Keratinocyte (primary cell): ENCODE measurements around the gene FLT3. TPM values are rescaled to one million over a fixed set of nuclear protein-coding genes. Genes with fewer than 3 reads are reported as not detected.

ENCODE experiments used
- DNase-seq: peaks from one replicate; pipeline ENCODE4 v3.0.0-alpha.2; 2011; ENCODE audit warnings: low read depth, missing footprints, low spot score
- FAIRE-seq: peaks from 2 replicates; lab custom pipeline; 2011; peaks lifted over from hg19 to GRCh38; lab: Jason Lieb, UNC
- H2AFZ ChIP-seq: 2 replicates; pipeline ENCODE4 v1.6.0; 2012; ENCODE audit warnings: low read length, control low read depth, inconsistent platforms; ENCODE audit not compliant: control insufficient read depth
- H3K27ac ChIP-seq: 2 replicates; pipeline ENCODE4 v1.5.1; 2011; ENCODE audit warnings: low read length; ENCODE audit not compliant: control insufficient read depth, insufficient read depth
- H3K27me3 ChIP-seq: 3 replicates; pipeline ENCODE4 v1.6.0; 2011; ENCODE audit warnings: low read length; ENCODE audit not compliant: control insufficient read depth, insufficient read depth; ENCODE audit errors: extremely low read depth
- H3K36me3 ChIP-seq, 2 experiments: 2 replicates in 1 of 2; 3 replicates in 1 of 2; pipeline ENCODE4 v1.5.1; 2011; ENCODE audit warnings: low read length in 2 of 2, mild to moderate bottlenecking in 1 of 2; ENCODE audit not compliant: control insufficient read depth in 2 of 2, insufficient read depth in 2 of 2; ENCODE audit errors: extremely low read depth in 1 of 2
- H3K4me1 ChIP-seq: 3 replicates; pipeline ENCODE4 v1.5.1; 2011; ENCODE audit warnings: low read length; ENCODE audit not compliant: control insufficient read depth, insufficient read depth; ENCODE audit errors: extremely low read depth
- H3K4me2 ChIP-seq: 3 replicates; pipeline ENCODE4 v1.6.0; 2011; ENCODE audit warnings: low read depth, low read length; ENCODE audit not compliant: control insufficient read depth, insufficient read depth; ENCODE audit errors: extremely low read depth
- H3K4me3 ChIP-seq, 3 experiments: fragments of 200-600 bp in 1 of 3; sonication (generic) in 1 of 3; 2 replicates in 2 of 3; 3 replicates in 1 of 3; pipeline ENCODE4 v1.5.1; 2011 to 2016; ENCODE audit warnings: low read length in 3 of 3, mild to moderate bottlenecking in 3 of 3, control low read depth in 2 of 3, inconsistent platforms in 1 of 3, low read depth in 1 of 3, mixed read lengths in 1 of 3, mixed run types in 1 of 3, moderate library complexity in 1 of 3; ENCODE audit not compliant: control insufficient read depth in 2 of 3, insufficient read depth in 2 of 3; ENCODE audit errors: extremely low read depth in 1 of 3
- H3K79me2 ChIP-seq: 2 replicates; pipeline ENCODE4 v1.6.0; 2012; ENCODE audit warnings: low read length; ENCODE audit not compliant: control insufficient read depth, insufficient read depth
- H3K9ac ChIP-seq: 3 replicates; pipeline ENCODE4 v1.6.0; 2011; ENCODE audit warnings: low read length; ENCODE audit not compliant: control insufficient read depth, insufficient read depth; ENCODE audit errors: extremely low read depth
- H3K9me1 ChIP-seq: 3 replicates; pipeline ENCODE4 v1.6.0; 2011; ENCODE audit warnings: low read length; ENCODE audit not compliant: control insufficient read depth, insufficient read depth; ENCODE audit errors: extremely low read depth
- H3K9me3 ChIP-seq: 2 replicates; pipeline ENCODE4 v1.5.1; 2012; ENCODE audit warnings: low read depth, low read length; ENCODE audit not compliant: control insufficient read depth
- H4K20me1 ChIP-seq: 3 replicates; pipeline ENCODE4 v1.6.0; 2011; ENCODE audit warnings: low read length; ENCODE audit not compliant: control insufficient read depth, insufficient read depth; ENCODE audit errors: extremely low read depth
- CTCF ChIP-seq, 3 experiments: IDR thresholded peaks in 1 of 3; conservative IDR thresholded peaks in 1 of 3; optimal IDR thresholded peaks in 1 of 3; 2 replicates in 2 of 3; 3 replicates in 1 of 3; pipeline versions ENCODE3 to v1.5.1; 2011; ENCODE audit warnings: low read length in 3 of 3, mild to moderate bottlenecking in 3 of 3, moderate library complexity in 2 of 3, control low read depth in 1 of 3, inconsistent platforms in 1 of 3; ENCODE audit not compliant: insufficient read depth in 2 of 3; ENCODE audit errors: extremely low read depth in 1 of 3
- EZH2 ChIP-seq: IDR thresholded peaks from one replicate; pipeline ENCODE4 v1.6.1; 2012; ENCODE audit warnings: inconsistent platforms, mild to moderate bottlenecking, low read length, moderate library complexity
- dilution Hi-C: fragments of 300-500 bp; cut with MboI; formaldehyde crosslinking; loops from one replicate; pipeline ENCODE4 v1.7.0; 2020; ENCODE audit warnings: low sequenced_read_pairs; ENCODE audit not compliant: extremely low pct_ligation_motif_present
- polyA plus RNA-seq, 5 experiments: library from polyadenylated mRNA; depleted of rRNA in 3 of 5; stranded (reverse) in 3 of 5; stranded (forward) in 1 of 5; unstranded in 1 of 5; fragments of >200 nt; gene quantifications; 1 replicate in 1 of 5; 2 replicates in 3 of 5; 3 replicates in 1 of 5; pipeline versions ENCODE4 v1.2.1 to v1.2.3, GENCODE V29; 2011 to 2012; ENCODE audit warnings: missing spikeins in 2 of 5, low read depth in 1 of 5, low replicate concordance in 1 of 5

FLT3 gene
- polyA plus RNA-seq, 1 donor (not counting 4 experiments of a cell fraction or from before 2014, with no cell fraction given), result not detected

- Histone ChIP-seq H3K4me2 (no peak overlapping the region), H3K9me1 (no peaks in the 10 kb centered on the region), H3K4me3 (no peak overlapping the region), H3K9ac (no peak overlapping the region), H3K27me3 (peaks cover 8% of the 10 kb centered on the region), H2AFZ (no peak overlapping the region), H4K20me1 (no peaks in the 10 kb centered on the region), H3K4me1 (no peaks in the 10 kb centered on the region), H3K36me3 (no peaks in the 10 kb centered on the region), H3K79me2 (no peaks in the 10 kb centered on the region), H3K27ac (no peak overlapping the region), H3K9me3 (peaks cover 2% of the 10 kb centered on the region)
- no peak for TF ChIP-seq EZH2
- TF ChIP-seq CTCF (optimal IDR thresholded peaks at IDR 0.05 in 1 of 3, IDR thresholded peaks at IDR 0.05 in 1 of 3, conservative IDR thresholded peaks at IDR 0.05 in 1 of 3; ENCODE audit: extremely low read depth in 1 of 3, insufficient read depth in 2 of 3, low read length in 3 of 3), result no peak
- DNase-seq (no peak), FAIRE-seq (no peak)
- dilution Hi-C loops, result no loop called here
Measured at GRCh38 chr13:28093881-28094280, 6.5 kb downstream of the FLT3 start.

DNA sequence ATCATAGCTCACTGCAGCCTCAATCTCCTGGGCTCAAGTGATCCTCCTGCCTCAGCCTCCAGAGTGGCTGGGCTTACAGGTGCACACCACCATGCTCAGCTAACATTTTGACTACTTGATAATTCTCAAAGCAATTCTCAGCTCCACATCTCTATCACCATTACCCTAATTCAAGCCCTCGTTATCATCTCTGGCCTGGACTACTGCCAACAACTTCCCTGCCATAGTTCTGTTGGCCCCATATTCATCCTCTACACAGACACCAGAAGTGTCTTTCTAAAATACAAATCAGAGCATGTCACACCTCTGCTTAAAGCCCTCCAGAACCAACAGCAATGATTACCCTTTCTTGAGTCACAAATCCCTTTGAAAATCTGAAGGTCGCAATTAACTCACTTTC, 7.9 kb downstream of the FLT3 start:
- DNase-seq (no peak), FAIRE-seq (no peak)
- Histone ChIP-seq H3K9me3 (no peaks in the 10 kb centered on the region), H3K4me1 (no peaks in the 10 kb centered on the region), H3K36me3 (no peaks in the 10 kb centered on the region), H3K27ac (no peak overlapping the region), H3K79me2 (no peaks in the 10 kb centered on the region), H3K9me1 (no peaks in the 10 kb centered on the region), H2AFZ (no peak overlapping the region), H3K9ac (no peak overlapping the region), H3K4me3 (no peak overlapping the region), H3K27me3 (no peaks in the 10 kb centered on the region), H4K20me1 (no peaks in the 10 kb centered on the region), H3K4me2 (no peak overlapping the region)
- dilution Hi-C loops, result no loop called here
- no peak for TF ChIP-seq CTCF (optimal IDR thresholded peaks at IDR 0.05 in 1 of 3, IDR thresholded peaks at IDR 0.05 in 1 of 3, conservative IDR thresholded peaks at IDR 0.05 in 1 of 3; ENCODE audit: extremely low read depth in 1 of 3, insufficient read depth in 2 of 3, low read length in 3 of 3)
- no peak for TF ChIP-seq EZH2
